GM18499 (cell line): ENCODE measurements around the gene NUDT4.
"Not testable (repeated sequence)": the region's sequence is repeated elsewhere in the genome, so short reads cannot be mapped to it uniquely, and the experiment has no call there.

Experiments used
- ATAC-seq: cut with Tn5 transposase; IDR thresholded peaks from one replicate; pipeline ENCODE4 v1.9.1; 2021; ENCODE audit warnings: moderate number of reproducible peaks; ENCODE audit not compliant: insufficient read depth, unreplicated experiment

NUDT4 gene

GRCh38 chr12:93422050-93422449 lies 44.3 kb downstream of the NUDT4 start:
- no peak for ATAC-seq

- no peak for ATAC-seq
Observed at GRCh38 chr12:93425736-93426411, 48.1 kb downstream of the NUDT4 start.

- no peak for ATAC-seq
Observed at GRCh38 chr12:93426412-93426805, 48.7 kb downstream of the NUDT4 start.

- ATAC-seq: no peak
Observed at GRCh38 chr12:93427779-93428564, 50.2 kb downstream of the NUDT4 start.

GRCh38 chr12:93429448-93429847 lies 51.7 kb downstream of the NUDT4 start:
- ATAC-seq: no peak

- ATAC-seq: no peak
Observed at GRCh38 chr12:93429852-93430251, 52.1 kb downstream of the NUDT4 start.

- ATAC-seq: no peak
Observed at GRCh38 chr12:93430280-93430679, 52.6 kb downstream of the NUDT4 start.

- ATAC-seq: not testable (repeated sequence)
Observed at GRCh38 chr12:93432031-93432430, 54.3 kb downstream of the NUDT4 start.

- ATAC-seq: no peak
Observed at GRCh38 chr12:93434256-93434865, 56.6 kb downstream of the NUDT4 start.

- ATAC-seq: no peak
Observed at GRCh38 chr12:93438266-93439050, 60.7 kb downstream of the NUDT4 start.

- no peak for ATAC-seq
Observed at GRCh38 chr12:93440043-93440835, 62.5 kb downstream of the NUDT4 start.

GRCh38 chr12:93441081-93441616 lies 63.4 kb downstream of the NUDT4 start:
- ATAC-seq: no peak

GRCh38 chr12:93441617-93442410 lies 64.1 kb downstream of the NUDT4 start, which contains the start of gene UBE2N:
UBE2N (minus strand) TSS chr12:93441947; CDS start chr12:93441884, 63 bp downstream.
- peak; percentile 40 for ATAC-seq

- ATAC-seq: no peak
Observed at GRCh38 chr12:93442411-93443340, 65.0 kb downstream of the NUDT4 start.

GRCh38 chr12:93443576-93443975 lies 65.9 kb downstream of the NUDT4 start:
- no peak for ATAC-seq

GRCh38 chr12:93447555-93448290 lies 70.0 kb downstream of the NUDT4 start:
- no peak for ATAC-seq

- no peak for ATAC-seq
Observed at GRCh38 chr12:93448796-93449195, 71.1 kb downstream of the NUDT4 start.
